Esophagus squamous epithelium (tissue), 4 donors: Measurements from ENCODE around the gene ZCRB1.

Source experiments
- CTCF ChIP-seq, 6 experiments: fragments of 450-650 bp in 4 of 6; fragments of 200-600 bp in 2 of 6; sonication (generic) in 2 of 6; IDR thresholded peaks; one replicate each; pipeline ENCODE4 v1.5.1; 2016 to 2019; ENCODE audit warnings: antibody characterized with exemption in 6 of 6, mild to moderate bottlenecking in 4 of 6, moderate library complexity in 4 of 6
- POLR2A ChIP-seq, 4 donors: fragments of 450-650 bp; IDR thresholded peaks; one replicate each; pipeline ENCODE4 v1.6.1; 2017; ENCODE audit warnings: antibody characterized with exemption in 4 of 4, mild to moderate bottlenecking in 4 of 4, moderate library complexity in 3 of 4

DNA sequence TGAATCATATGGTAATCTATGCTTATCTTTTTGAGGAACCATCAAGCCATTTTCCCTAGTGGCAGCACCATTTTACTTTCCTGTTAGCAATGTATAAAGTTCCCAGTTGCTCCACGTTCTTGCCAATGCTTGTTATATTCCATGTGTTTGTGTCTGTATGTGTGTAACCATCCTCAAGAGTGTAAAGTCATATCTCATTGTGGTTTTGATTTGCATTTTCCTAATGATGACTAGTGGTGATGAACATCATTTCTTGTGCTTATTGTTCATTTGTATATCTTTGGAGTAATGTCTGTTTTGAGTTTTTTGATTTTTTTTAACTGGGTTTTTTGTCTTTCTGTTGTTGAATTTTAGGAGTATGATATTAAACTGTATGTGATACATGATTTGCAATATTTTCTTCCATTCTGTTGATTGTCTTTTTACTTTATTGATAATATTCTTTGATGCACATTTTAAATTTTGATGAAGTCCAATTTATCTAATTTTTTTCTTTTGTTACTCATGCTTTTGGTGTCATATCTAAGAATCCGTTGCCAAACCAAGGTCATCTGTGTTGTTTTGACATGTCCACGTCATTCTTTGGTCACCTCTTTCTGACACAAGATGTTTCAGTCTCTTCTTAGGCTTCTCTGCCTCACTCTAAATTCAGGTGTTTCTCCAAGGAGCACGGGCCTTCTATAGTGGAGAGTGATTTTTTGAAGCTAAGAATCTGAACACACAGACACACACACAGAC lies 36.2 kb upstream of the ZCRB1 start:
- TF ChIP-seq CTCF (IDR thresholded peaks at IDR 0.05) = no peak
- no peak for TF ChIP-seq POLR2A (IDR thresholded peaks at IDR 0.05)
